ENCODE data around the gene LSR. TPM values are rescaled to one million over a fixed set of nuclear protein-coding genes. Genes with fewer than 3 reads are reported as not detected.

The LSR gene
- total and polyA plus RNA-seq, 2 of the 4 experiments (the other 2 are of a cell fraction): 0.18 to 0.44 TPM

DNA sequence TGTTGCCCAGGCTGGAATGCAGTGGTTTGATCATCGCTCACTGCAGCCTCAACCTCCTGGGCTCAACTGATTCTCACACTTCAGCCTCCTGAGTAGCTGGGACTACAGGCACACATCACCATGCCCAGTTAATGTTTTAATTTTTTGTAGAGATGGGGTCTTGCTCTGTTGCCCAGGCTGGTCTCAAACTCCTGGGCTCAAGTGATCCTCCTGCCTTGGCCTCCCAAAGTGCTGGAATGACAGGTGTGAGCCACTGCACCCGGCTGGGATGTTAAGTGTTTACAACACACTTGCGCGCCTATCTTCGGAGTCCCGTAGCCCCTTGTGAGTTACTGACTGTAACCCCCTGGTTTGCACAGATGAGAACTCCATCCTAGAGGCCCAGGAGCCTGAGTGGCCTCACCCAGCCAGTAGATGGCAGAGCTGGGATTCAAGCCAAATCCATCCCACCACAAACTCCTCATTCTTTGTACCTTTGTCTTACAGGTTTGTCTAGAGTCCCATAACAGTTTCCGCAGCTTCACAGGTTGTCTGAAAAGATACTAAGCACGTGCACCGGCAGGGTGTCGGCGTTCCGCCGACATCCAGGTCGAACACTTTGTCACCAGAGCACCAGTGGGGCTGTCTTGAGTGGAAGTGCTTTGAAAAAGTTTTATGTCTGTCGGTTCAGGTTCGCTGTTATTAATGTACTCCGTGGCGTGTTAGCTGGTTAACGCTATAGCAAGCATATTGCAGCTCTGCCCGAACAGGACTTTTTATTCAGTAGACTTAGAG lies 57.9 kb downstream of the LSR start:
- ChIA-PET CTCF (interaction anchor here (0.6 kb wide), 1 partner anchor 153 kb away, joined by 3 read pairs; no protein-coding TSS in a partner anchor), POLR2A (ENCODE audit: unreplicated experiment) (no interaction called here)
- Histone ChIP-seq H3K14ac (replicated peaks; ENCODE audit: low read depth, low read length) (no peak overlapping the region), H2BK5ac (ENCODE audit: low read depth, low read length, poor library complexity, severe bottlenecking) (no peak overlapping the region), H3K9me1 (ENCODE audit: insufficient read depth, low read length) (no peaks in the 10 kb centered on the region), H3K4me3 (ENCODE audit: insufficient read depth, low read depth, low read length) (no peak overlapping the region), H3K79me1 (ENCODE audit: low read depth in 1 of 2, low read length in 2 of 2) (no peaks in the 10 kb centered on the region), H3K56ac (ENCODE audit: extremely low read depth, insufficient read depth, low read length) (no peak overlapping the region), H2AK9ac (replicated peaks; ENCODE audit: low read depth, low read length, poor library complexity) (no peak overlapping the region), H3K23ac (ENCODE audit: low read depth, low read length) (no peak overlapping the region), H4K5ac (ENCODE audit: low read depth, low read length) (no peak overlapping the region), H3K18ac (ENCODE audit: low read depth, low read length) (no peak overlapping the region), H3K4ac (ENCODE audit: low read depth, low read length) (no peak overlapping the region), H3K27ac (ENCODE audit: insufficient read depth, low read length) (no peak overlapping the region), H3K27me3 (ENCODE audit: control insufficient read depth, insufficient read depth, low read length) (peaks cover 4% of the 10 kb centered on the region), H2BK120ac (ENCODE audit: low read depth, low read length) (no peak overlapping the region), H2AK5ac (ENCODE audit: low read depth, low read length) (no peak overlapping the region), H2AFZ (replicated peaks; ENCODE audit: low read length, poor library complexity) (no peak overlapping the region), H3K9me3 (ENCODE audit: control insufficient read depth, insufficient read depth, low read length) (no peaks in the 10 kb centered on the region), H3K4me1 (ENCODE audit: control insufficient read depth, insufficient read depth, low read length) (no peaks in the 10 kb centered on the region), H2BK20ac (ENCODE audit: low read depth, low read length) (no peak overlapping the region), H3K4me2 (ENCODE audit: low read depth, low read length) (no peak overlapping the region), H4K20me1 (ENCODE audit: insufficient read depth, low read length) (no peaks in the 10 kb centered on the region), H4K91ac (ENCODE audit: insufficient read depth, low read depth, low read length) (no peak overlapping the region), H2BK15ac (ENCODE audit: low read depth, low read length) (no peak overlapping the region), H3K9ac (ENCODE audit: low read depth, low read length) (no peak overlapping the region), H3K36me3 (ENCODE audit: control insufficient read depth, insufficient read depth, low read length) (no peaks in the 10 kb centered on the region), H4K8ac (ENCODE audit: low read depth in 2 of 2, low read length in 2 of 2) (no peak overlapping the region)
- DNase-seq (no peak), ATAC-seq (ENCODE audit: low read depth) (no peak)
- intact Hi-C loops (cut with micrococcal nuclease): no loop called here
- TF ChIP-seq NFE2L2 (IDR thresholded peaks at IDR 0.05; ENCODE audit: low read depth, low read length) (no peak), MXI1 (IDR thresholded peaks at IDR 0.05; ENCODE audit: borderline replicate concordance, low read depth, low read length) (no peak), RFX5 (IDR thresholded peaks at IDR 0.05; ENCODE audit: low read depth, low read length) (no peak), RCOR1 (IDR thresholded peaks at IDR 0.05; ENCODE audit: insufficient replicate concordance, low read length) (no peak), FOS (IDR thresholded peaks at IDR 0.05; ENCODE audit: low read depth, low read length) (no peak), BHLHE40 (IDR thresholded peaks at IDR 0.05; ENCODE audit: low read depth, low read length) (no peak), CEBPB (IDR thresholded peaks at IDR 0.05; ENCODE audit: low read depth, low read length) (no peak), CHD1 (IDR thresholded peaks at IDR 0.05; ENCODE audit: low read depth, low read length) (no peak), MAZ (IDR thresholded peaks at IDR 0.05; ENCODE audit: borderline replicate concordance, low read depth, low read length) (no peak), MAFK (IDR thresholded peaks at IDR 0.05; ENCODE audit: low read depth, low read length) (no peak), SMC3 (IDR thresholded peaks at IDR 0.05; ENCODE audit: low read depth, low read length) (no peak), POLR2A (IDR thresholded peaks at IDR 0.05; ENCODE audit: low read depth, low read length) (no peak), RAD21 (IDR thresholded peaks at IDR 0.05; ENCODE audit: low read length) (no peak)
- TF ChIP-seq, protein P1, sequence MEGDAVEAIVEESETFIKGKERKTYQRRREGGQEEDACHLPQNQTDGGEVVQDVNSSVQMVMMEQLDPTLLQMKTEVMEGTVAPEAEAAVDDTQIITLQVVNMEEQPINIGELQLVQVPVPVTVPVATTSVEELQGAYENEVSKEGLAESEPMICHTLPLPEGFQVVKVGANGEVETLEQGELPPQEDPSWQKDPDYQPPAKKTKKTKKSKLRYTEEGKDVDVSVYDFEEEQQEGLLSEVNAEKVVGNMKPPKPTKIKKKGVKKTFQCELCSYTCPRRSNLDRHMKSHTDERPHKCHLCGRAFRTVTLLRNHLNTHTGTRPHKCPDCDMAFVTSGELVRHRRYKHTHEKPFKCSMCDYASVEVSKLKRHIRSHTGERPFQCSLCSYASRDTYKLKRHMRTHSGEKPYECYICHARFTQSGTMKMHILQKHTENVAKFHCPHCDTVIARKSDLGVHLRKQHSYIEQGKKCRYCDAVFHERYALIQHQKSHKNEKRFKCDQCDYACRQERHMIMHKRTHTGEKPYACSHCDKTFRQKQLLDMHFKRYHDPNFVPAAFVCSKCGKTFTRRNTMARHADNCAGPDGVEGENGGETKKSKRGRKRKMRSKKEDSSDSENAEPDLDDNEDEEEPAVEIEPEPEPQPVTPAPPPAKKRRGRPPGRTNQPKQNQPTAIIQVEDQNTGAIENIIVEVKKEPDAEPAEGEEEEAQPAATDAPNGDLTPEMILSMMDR (conservative IDR thresholded peaks at IDR 0.05; ENCODE audit: low read depth, low read length): no peak
- TF ChIP-seq, protein P2, sequence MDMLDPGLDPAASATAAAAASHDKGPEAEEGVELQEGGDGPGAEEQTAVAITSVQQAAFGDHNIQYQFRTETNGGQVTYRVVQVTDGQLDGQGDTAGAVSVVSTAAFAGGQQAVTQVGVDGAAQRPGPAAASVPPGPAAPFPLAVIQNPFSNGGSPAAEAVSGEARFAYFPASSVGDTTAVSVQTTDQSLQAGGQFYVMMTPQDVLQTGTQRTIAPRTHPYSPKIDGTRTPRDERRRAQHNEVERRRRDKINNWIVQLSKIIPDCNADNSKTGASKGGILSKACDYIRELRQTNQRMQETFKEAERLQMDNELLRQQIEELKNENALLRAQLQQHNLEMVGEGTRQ (IDR thresholded peaks at IDR 0.05; ENCODE audit: low read depth, low read length): no peak
- TF ChIP-seq, protein P3, sequence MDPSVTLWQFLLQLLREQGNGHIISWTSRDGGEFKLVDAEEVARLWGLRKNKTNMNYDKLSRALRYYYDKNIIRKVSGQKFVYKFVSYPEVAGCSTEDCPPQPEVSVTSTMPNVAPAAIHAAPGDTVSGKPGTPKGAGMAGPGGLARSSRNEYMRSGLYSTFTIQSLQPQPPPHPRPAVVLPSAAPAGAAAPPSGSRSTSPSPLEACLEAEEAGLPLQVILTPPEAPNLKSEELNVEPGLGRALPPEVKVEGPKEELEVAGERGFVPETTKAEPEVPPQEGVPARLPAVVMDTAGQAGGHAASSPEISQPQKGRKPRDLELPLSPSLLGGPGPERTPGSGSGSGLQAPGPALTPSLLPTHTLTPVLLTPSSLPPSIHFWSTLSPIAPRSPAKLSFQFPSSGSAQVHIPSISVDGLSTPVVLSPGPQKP (IDR thresholded peaks at IDR 0.05; ENCODE audit: borderline replicate concordance, low read depth, low read length): no peak
- dilution Hi-C loops (cut with HindIII; ENCODE audit: low sequenced_read_pairs, unreplicated experiment): no loop called here
- BruUV-seq (replicated peaks): no TSS peak
- in situ Hi-C loops (cut with MboI; ENCODE audit: low sequenced_read_pairs): no loop called here
- 77% methylated on average over 9 of the region's 20 CpGs; no CpG with 5 or more reads in 1 of the 2 experiments for WGBS, 2 experiments (ENCODE audit: extremely low coverage in 2 of 2, insufficient read length in 1 of 2)

Data from IMR-90 (cell line).